Muscle layer of duodenum (tissue), 2 donors: ENCODE results near the gene APBB1.
"Not testable (repeated sequence)": the region's sequence is repeated elsewhere in the genome, so short reads cannot be mapped to it uniquely, and the experiment has no call there.

ENCODE experiments used
- H3K27ac ChIP-seq: one replicate; pipeline ENCODE4 v1.7.0; 2013; ENCODE audit warnings: mild to moderate bottlenecking, low read length
- H3K27me3 ChIP-seq: one replicate; pipeline ENCODE4 v1.7.0; 2013; ENCODE audit warnings: low read depth, mild to moderate bottlenecking, control low read depth, low read length
- H3K36me3 ChIP-seq, 2 donors: one replicate each; pipeline ENCODE4 v1.7.0; 2013; ENCODE audit warnings: low read length in 2 of 2, control low read depth in 1 of 2, mild to moderate bottlenecking in 1 of 2; ENCODE audit not compliant: insufficient read depth in 2 of 2, control insufficient read depth in 1 of 2
- H3K4me1 ChIP-seq, 2 donors: one replicate each; pipeline ENCODE4 v1.7.0; 2013; ENCODE audit warnings: low read length in 2 of 2, mild to moderate bottlenecking in 2 of 2, control low read depth in 1 of 2, moderate library complexity in 1 of 2; ENCODE audit not compliant: insufficient read depth in 2 of 2, control insufficient read depth in 1 of 2
- H3K4me3 ChIP-seq, 2 donors: one replicate each; pipeline ENCODE4 v1.7.0; 2013; ENCODE audit warnings: low read length in 2 of 2, low read depth in 1 of 2, mild to moderate bottlenecking in 1 of 2
- H3K9me3 ChIP-seq, 2 donors: one replicate each; pipeline ENCODE4 v1.7.0; 2013; ENCODE audit warnings: low read length in 2 of 2, control low read depth in 1 of 2, mild to moderate bottlenecking in 1 of 2; ENCODE audit not compliant: control insufficient read depth in 1 of 2
- donor health status: healthy.

APBB1 gene

DNA sequence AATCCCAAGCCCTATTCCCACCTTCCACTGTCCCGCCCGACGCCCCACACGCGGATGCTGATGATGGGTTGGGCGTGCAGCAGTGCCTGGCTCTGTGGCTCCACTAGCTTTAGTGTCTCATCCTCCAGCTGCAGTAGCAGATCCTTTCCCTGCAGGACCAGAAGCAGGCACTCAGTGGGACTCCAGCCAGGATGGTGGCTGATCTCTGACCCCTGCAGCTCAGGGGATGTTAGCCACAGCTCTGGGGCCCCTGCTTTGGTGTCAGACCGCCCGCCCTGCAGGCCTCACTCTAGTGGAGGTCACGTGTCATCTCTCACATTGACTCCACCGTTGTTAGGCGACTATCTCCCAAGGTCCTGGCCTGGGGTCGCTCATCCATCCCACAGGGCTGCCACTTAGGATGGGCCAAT, 16.8 kb downstream of the APBB1 start:
- peaks cover 0 to 24% of the 10 kb centered on the region in 2 donors for H3K4me1 ChIP-seq
- H3K27ac ChIP-seq: no peak overlapping the region
- no peak overlapping the region for H3K4me3 ChIP-seq
- no peaks in the 10 kb centered on the region for H3K27me3 ChIP-seq
- peaks cover 0 to 37% of the 10 kb centered on the region in 2 donors for H3K36me3 ChIP-seq
- H3K9me3 ChIP-seq: no peaks in the 10 kb centered on the region

DNA sequence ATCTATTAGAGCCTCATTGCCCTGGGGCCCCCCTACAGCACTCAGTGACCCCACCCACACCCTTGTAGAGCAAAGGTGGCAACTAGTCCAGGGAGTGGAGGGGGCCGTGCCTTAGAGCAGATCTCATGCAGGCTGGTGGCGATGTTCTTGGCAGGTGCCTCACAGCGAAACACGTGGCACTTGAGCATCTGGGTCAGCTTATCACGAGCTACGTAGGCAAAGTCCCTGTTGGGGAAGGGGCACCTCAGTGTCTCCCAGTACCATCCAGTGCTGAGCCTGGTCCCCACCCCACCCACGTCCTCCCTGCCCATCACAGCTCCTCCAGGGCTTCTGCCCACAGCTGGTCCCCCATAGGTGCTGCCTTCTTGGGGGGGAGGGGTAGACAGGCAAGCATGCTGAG, 17.4 kb downstream of the APBB1 start:
- H3K4me3 ChIP-seq: no peak overlapping the region
- H3K27ac ChIP-seq: no peak overlapping the region
- H3K4me1 ChIP-seq: peaks cover 0 to 25% of the 10 kb centered on the region in 2 donors

DNA sequence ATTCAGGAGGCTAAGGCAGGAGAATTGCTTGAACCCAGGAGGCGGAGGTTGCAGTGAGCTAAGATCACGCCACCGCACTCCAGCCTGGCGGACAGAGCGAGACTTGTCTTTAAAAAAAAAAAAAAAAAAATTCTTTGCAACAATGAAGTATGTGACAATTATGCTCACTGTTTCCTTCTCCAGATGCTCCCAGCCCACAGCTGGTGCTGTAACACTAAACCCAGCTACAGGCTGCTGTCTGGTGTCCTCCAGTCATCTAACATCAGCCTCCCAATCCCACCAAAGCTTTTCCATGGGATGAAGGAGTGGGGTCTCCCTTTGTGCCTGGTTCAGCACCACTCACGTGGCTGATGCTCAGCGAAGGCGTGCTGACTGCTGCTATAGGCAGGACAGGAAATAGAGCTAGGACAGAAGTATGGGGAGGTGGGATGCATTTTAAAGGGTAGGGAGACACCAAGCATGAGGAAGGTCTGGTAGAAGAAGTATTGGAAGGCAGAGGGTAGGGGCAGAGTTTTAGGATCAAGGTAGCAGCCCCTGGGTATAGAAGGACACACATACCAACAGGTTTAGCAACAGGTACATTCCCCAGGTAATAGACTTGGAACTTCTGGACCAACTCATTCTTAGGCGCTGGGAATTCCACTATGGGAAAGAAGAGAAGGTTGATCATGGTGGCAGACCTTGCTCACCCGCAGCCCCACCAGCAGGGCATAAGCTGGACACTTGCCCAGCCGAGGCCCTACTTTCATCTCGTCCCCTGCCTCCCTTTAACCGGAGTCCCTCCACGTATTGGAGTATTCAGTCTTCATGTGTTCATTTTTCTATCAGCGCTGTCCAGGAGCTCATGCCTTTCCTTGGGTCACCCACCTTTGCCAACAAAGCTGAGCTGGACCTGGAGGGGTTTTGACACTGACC, 18.2 kb downstream of the APBB1 start:
- Histone ChIP-seq H3K27me3 (no peaks in the 10 kb centered on the region), H3K4me3 (no peak overlapping the region), H3K27ac (no peak overlapping the region), H3K4me1 (peaks cover 0 to 25% of the 10 kb centered on the region in 2 donors), H3K36me3 (peaks cover 0 to 42% of the 10 kb centered on the region in 2 donors), H3K9me3 (no peaks in the 10 kb centered on the region)

More for the DNA sequence above, 17.4 kb downstream of the APBB1 start:
- Histone ChIP-seq H3K36me3 (peaks cover 0 to 37% of the 10 kb centered on the region in 2 donors), H3K9me3 (no peaks in the 10 kb centered on the region), H3K27me3 (no peaks in the 10 kb centered on the region)

DNA sequence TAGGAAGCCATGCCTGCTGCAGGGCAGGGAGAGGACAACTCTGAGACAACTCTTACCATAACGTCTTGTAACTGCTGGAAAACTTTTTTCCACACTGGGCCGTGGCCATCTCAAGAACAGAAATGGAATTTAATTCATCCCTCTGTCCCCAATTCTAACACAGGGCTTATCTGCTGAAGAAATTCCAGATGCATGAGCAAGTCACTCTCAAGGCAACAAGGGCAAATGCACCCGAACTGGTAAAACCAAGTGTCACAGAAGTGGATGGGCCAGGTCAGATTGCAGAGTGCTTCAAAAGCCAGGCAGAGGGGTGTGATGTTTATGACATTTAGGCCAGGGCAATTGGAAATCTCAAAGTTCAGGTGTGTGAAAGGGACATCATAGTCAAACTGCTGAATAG, 21.3 kb downstream of the APBB1 start:
- H3K36me3 ChIP-seq: peaks cover 0 to 46% of the 10 kb centered on the region in 2 donors
- no peak overlapping the region for H3K27ac ChIP-seq

DNA sequence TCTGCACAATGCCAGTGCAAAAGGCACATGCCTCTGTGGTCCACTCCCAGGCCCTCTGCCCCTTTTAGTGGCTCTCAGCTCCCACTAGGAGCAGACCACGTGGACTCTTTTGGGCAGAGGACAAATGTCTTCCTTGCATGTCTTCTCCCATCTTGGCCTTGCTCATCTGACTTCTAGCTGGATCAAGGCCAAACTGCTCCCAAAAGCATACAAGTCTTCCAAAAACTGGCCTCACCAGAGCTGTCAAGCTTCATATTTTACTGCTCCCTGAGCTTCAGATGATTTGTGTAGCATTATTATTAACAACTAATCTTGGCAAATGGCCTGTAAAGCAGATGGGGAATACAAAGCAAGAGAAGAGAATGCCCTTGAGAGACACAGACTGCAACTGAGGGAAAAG, 21.7 kb downstream of the APBB1 start:
- Histone ChIP-seq H3K4me1 (peaks cover 0 to 13% of the 10 kb centered on the region in 2 donors), H3K4me3 (no peak overlapping the region), H3K27ac (no peak overlapping the region), H3K9me3 (no peaks in the 10 kb centered on the region), H3K36me3 (peaks cover 0 to 42% of the 10 kb centered on the region in 2 donors), H3K27me3 (no peaks in the 10 kb centered on the region)

More for the DNA sequence above, 21.3 kb downstream of the APBB1 start:
- H3K4me3 ChIP-seq: no peak overlapping the region
- H3K4me1 ChIP-seq: peaks cover 0 to 13% of the 10 kb centered on the region in 2 donors
- H3K9me3 ChIP-seq: no peaks in the 10 kb centered on the region
- H3K27me3 ChIP-seq: no peaks in the 10 kb centered on the region

DNA sequence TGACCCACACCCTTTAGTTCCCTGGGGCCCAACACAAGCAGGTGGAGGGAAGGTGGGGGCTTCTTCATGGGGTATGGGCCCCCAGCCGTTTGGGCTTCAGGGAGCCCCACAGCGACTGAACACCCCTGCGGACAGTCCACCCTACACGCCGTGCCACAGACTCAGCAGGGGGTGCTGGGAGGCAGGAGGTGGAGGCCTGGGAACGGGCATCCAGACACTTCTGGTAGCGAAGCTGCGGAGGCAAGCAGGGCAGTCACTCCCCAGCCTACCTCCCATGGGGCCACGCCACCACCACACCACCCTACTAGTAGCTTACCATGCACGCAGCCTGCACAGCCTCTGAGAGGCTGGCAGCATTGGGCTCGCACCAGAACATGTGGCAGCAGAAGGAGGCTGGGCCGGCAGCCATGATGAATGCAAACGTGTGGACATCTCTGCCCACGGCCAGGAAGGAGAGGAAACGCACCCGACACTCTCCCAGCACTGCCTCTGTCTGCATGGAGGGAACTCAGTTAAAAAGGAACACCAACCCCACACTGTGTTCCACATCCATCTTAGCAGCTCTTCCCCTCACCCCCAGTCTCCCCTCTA, 23.3 kb downstream of the APBB1 start:
- Histone ChIP-seq H3K36me3 (peaks cover 0 to 31% of the 10 kb centered on the region in 2 donors), H3K9me3 (no peaks in the 10 kb centered on the region), H3K4me3 (no peak overlapping the region), H3K27ac (no peak overlapping the region), H3K4me1 (peaks cover 0 to 26% of the 10 kb centered on the region in 2 donors), H3K27me3 (no peaks in the 10 kb centered on the region)

DNA sequence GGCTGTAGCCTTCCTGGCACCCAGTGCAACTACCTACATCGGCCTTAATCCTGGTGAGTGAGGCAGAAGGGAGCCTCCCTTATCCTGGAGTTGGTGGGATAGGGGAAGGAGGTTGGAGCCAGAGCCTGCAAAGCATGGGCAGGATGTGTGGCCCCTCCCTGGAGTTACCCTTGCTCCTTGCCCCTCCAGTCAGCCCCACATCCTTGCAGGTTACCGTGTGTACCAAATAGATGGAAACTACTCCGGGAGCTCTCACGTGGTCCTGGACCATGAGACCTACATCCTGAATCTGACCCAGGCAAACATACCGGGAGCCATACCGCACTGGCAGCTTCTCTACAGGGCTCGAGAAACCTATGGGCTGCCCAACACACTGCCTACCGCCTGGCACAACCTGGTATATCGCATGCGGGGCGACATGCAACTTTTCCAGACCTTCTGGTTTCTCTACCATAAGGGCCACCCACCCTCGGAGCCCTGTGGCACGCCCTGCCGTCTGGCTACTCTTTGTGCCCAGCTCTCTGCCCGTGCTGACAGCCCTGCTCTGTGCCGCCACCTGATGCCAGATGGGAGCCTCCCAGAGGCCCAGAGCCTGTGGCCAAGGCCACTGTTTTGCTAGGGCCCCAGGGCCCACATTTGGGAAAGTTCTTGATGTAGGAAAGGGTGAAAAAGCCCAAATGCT, 24.8 kb downstream of the APBB1 start:
- Histone ChIP-seq H3K9me3 (no peaks in the 10 kb centered on the region), H3K27ac (no peak overlapping the region), H3K36me3 (peaks cover 0 to 29% of the 10 kb centered on the region in 2 donors), H3K27me3 (no peaks in the 10 kb centered on the region), H3K4me3 (no peak overlapping the region), H3K4me1 (peaks cover 2 to 26% of the 10 kb centered on the region in 2 donors)

DNA sequence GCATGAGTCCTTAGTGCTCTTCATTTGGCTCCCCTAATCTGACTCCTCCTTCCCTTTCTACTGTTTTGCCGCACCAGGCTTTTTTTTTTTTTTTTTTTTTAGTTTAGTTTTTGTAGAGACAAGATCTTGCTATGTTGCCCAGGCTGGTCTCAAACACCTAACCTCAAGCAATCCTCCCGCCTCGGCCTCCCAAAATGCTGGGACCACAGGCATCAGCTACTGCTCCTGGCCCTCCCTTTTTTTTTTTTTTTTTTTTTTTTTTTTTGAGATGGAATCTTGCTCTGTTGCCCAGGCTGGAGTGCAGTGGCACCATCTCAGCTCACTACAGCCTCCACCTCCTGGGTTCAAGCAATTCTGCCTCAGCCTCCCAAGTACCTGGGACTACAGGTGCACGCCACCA, 26.6 kb downstream of the APBB1 start:
- not testable (repeated sequence) for H3K9me3 ChIP-seq, H3K27me3 ChIP-seq, H3K27ac ChIP-seq, H3K4me3 ChIP-seq
- Histone ChIP-seq H3K36me3 (peaks cover 0 to 20% of the 10 kb centered on the region in 2 donors), H3K4me1 (peaks cover 3 to 16% of the 10 kb centered on the region in 2 donors)

DNA sequence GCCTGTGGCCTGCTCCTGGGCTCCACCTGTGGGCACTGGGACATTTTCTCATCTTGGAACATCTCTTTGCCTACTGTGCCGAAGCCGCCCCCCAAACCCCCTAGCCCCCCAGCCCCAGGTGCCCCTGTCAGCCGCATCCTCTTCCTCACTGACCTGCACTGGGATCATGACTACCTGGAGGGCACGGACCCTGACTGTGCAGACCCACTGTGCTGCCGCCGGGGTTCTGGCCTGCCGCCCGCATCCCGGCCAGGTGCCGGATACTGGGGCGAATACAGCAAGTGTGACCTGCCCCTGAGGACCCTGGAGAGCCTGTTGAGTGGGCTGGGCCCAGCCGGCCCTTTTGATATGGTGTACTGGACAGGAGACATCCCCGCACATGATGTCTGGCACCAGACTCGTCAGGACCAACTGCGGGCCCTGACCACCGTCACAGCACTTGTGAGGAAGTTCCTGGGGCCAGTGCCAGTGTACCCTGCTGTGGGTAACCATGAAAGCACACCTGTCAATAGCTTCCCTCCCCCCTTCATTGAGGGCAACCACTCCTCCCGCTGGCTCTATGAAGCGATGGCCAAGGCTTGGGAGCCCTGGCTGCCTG, 27.3 kb downstream of the APBB1 start:
- Histone ChIP-seq H3K36me3 (peaks cover 0 to 20% of the 10 kb centered on the region in 2 donors), H3K9me3 (no peaks in the 10 kb centered on the region), H3K4me3 (peak overlapping the region in 1 of 2 donors; percentile 81), H3K4me1 (peaks cover 3 to 13% of the 10 kb centered on the region in 2 donors), H3K27me3 (no peaks in the 10 kb centered on the region), H3K27ac (no peak overlapping the region)

DNA sequence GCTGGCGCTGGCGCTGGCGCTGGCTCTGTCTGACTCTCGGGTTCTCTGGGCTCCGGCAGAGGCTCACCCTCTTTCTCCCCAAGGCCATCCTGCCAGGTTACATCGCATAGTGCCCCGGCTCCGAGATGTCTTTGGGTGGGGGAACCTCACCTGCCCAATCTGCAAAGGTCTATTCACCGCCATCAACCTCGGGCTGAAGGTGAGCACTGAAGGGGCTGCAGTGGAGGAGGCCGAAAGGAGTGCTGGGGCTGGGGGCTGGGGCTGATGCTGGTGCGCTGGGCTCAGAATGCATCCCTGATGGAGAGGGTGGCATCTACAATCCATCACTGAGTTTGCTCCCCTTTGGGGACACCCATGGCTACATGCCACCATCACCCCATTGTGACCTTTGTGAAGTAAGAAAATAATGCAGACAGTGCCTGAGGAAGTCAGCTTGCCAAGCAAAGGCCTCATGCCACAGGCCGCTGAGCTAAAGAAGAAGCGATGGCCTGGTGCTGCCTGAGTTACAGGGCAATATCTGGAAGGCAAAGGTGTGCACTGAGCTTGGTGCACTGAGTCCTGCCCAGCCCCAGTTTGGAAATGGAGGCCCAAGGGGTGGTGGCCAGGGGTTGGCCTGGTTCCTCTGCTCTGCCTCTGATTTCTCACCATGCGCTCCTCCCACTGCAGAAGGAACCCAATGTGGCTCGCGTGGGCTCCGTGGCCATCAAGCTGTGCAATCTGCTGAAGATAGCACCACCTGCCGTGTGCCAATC, 28.0 kb downstream of the APBB1 start:
- H3K36me3 ChIP-seq: peaks cover 0 to 17% of the 10 kb centered on the region in 2 donors
- peaks cover 3 to 13% of the 10 kb centered on the region in 2 donors for H3K4me1 ChIP-seq
- no peaks in the 10 kb centered on the region for H3K9me3 ChIP-seq
- H3K4me3 ChIP-seq: peak overlapping the region; percentile 81 to 89
- no peaks in the 10 kb centered on the region for H3K27me3 ChIP-seq
- peak overlapping the region; percentile 78 for H3K27ac ChIP-seq
